B cell (primary cell): ENCODE measurements around the gene EIF4A2.

Experiments
- EZH2 ChIP-seq: IDR thresholded peaks from 2 replicates; pipeline ENCODE4 v1.6.1; 2012; ENCODE audit warnings: borderline replicate concordance, low read depth, mild to moderate bottlenecking, moderate library complexity, low read length; ENCODE audit not compliant: insufficient read depth, poor library complexity, severe bottlenecking
- TF ChIP-seq, protein P1 (sequence below): fragments of 200-600 bp; IDR thresholded peaks from one replicate; pipeline ENCODE4 v1.8.0; 2022; ENCODE audit warnings: antibody characterized with exemption, mild to moderate bottlenecking

GRCh38 chr3:186743666-186744065 lies 39.7 kb upstream of the EIF4A2 start:
- TF ChIP-seq, protein P1, sequence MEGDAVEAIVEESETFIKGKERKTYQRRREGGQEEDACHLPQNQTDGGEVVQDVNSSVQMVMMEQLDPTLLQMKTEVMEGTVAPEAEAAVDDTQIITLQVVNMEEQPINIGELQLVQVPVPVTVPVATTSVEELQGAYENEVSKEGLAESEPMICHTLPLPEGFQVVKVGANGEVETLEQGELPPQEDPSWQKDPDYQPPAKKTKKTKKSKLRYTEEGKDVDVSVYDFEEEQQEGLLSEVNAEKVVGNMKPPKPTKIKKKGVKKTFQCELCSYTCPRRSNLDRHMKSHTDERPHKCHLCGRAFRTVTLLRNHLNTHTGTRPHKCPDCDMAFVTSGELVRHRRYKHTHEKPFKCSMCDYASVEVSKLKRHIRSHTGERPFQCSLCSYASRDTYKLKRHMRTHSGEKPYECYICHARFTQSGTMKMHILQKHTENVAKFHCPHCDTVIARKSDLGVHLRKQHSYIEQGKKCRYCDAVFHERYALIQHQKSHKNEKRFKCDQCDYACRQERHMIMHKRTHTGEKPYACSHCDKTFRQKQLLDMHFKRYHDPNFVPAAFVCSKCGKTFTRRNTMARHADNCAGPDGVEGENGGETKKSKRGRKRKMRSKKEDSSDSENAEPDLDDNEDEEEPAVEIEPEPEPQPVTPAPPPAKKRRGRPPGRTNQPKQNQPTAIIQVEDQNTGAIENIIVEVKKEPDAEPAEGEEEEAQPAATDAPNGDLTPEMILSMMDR: no peak
- no peak for TF ChIP-seq EZH2
